Osteoblast (primary cell): Measurements from ENCODE around the gene DGKB. TPM values are rescaled to one million over a fixed set of nuclear protein-coding genes. Genes with fewer than 3 reads are reported as not detected.

ENCODE experiments used
- DNase-seq: peaks from one replicate; pipeline ENCODE4 v3.0.0; 2011; ENCODE audit warnings: low spot score, mixed read lengths; ENCODE audit not compliant: insufficient read length; ENCODE audit errors: missing footprints
- H2AFZ ChIP-seq: 2 replicates; pipeline ENCODE4 v1.6.0; 2011; ENCODE audit warnings: mild to moderate bottlenecking, low read length
- H3K27ac ChIP-seq: 2 replicates; pipeline ENCODE4 v1.5.1; 2011; ENCODE audit warnings: mild to moderate bottlenecking, low read depth, low read length, moderate library complexity
- H3K27me3 ChIP-seq: 2 replicates; pipeline ENCODE4 v1.6.0; 2012; ENCODE audit warnings: mild to moderate bottlenecking, control low read depth, inconsistent platforms, low read length, moderate library complexity; ENCODE audit not compliant: insufficient read depth
- H3K36me3 ChIP-seq: 2 replicates; pipeline ENCODE4 v1.5.1; 2011; ENCODE audit warnings: mild to moderate bottlenecking, low read length, control low read depth, moderate library complexity; ENCODE audit not compliant: insufficient read depth
- H3K4me1 ChIP-seq: 2 replicates; pipeline ENCODE4 v1.5.1; 2011; ENCODE audit warnings: mild to moderate bottlenecking, low read length, control low read depth, moderate library complexity; ENCODE audit not compliant: insufficient read depth
- H3K4me2 ChIP-seq: 2 replicates; pipeline ENCODE4 v1.6.0; 2011; ENCODE audit warnings: mild to moderate bottlenecking, low read length; ENCODE audit not compliant: insufficient read depth
- H3K4me3 ChIP-seq: fragments of 200-600 bp; sonication (generic); 3 replicates; pipeline ENCODE4 v1.5.1; 2012; ENCODE audit warnings: mild to moderate bottlenecking, low read length, inconsistent platforms; ENCODE audit not compliant: insufficient read depth
- H3K79me2 ChIP-seq: 2 replicates; pipeline ENCODE4 v1.6.0; 2012; ENCODE audit warnings: mild to moderate bottlenecking, low read length, control low read depth, inconsistent platforms; ENCODE audit not compliant: insufficient read depth
- H3K9me3 ChIP-seq: 2 replicates; pipeline ENCODE4 v1.5.1; 2011; ENCODE audit warnings: low read depth, low read length, control low read depth
- H4K20me1 ChIP-seq: 2 replicates; pipeline ENCODE4 v1.6.0; 2012; ENCODE audit warnings: mild to moderate bottlenecking, low read length, control low read depth; ENCODE audit not compliant: insufficient read depth
- CTCF ChIP-seq: IDR thresholded peaks from 2 replicates; pipeline ENCODE4 v1.5.1; 2011; ENCODE audit warnings: mild to moderate bottlenecking, low read depth, low read length, moderate library complexity; ENCODE audit errors: extremely low read depth
- total RNA-seq: library from RNA; depleted of rRNA; stranded (reverse); fragments of >200 nt; gene quantifications from 2 replicates; pipeline ENCODE4 v1.2.3, GENCODE V29; 2012

Gene DGKB
- total RNA-seq, 1 donor: 1.1 TPM

DNA sequence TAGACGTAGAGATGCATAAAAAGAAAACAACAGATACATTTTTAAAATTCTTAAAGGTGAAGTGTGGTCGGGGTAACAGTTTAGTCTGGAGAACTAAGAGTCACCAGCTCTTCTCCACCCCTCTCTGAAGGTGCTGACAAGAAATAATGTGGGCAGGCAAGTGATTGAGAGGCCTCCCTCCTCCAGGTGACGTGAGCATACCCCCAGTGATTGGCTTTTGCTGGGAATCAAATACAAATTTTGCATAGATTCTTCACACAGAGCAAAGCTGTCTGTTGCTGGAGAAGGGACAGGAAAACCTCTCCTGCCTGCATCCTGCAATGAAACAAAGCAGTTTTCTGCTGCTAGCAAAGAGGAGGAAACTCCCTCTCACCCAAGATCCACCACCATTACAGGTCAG, 115.0 kb downstream of the DGKB start:
- Histone ChIP-seq H3K4me2 (no peak overlapping the region), H3K9me3 (no peaks in the 10 kb centered on the region), H2AFZ (no peak overlapping the region), H3K4me1 (no peaks in the 10 kb centered on the region), H3K79me2 (no peaks in the 10 kb centered on the region), H3K36me3 (no peaks in the 10 kb centered on the region), H3K4me3 (no peak overlapping the region), H3K27ac (no peak overlapping the region), H4K20me1 (no peaks in the 10 kb centered on the region), H3K27me3 (no peaks in the 10 kb centered on the region)
- TF ChIP-seq CTCF: no peak
- no peak for DNase-seq

DNA sequence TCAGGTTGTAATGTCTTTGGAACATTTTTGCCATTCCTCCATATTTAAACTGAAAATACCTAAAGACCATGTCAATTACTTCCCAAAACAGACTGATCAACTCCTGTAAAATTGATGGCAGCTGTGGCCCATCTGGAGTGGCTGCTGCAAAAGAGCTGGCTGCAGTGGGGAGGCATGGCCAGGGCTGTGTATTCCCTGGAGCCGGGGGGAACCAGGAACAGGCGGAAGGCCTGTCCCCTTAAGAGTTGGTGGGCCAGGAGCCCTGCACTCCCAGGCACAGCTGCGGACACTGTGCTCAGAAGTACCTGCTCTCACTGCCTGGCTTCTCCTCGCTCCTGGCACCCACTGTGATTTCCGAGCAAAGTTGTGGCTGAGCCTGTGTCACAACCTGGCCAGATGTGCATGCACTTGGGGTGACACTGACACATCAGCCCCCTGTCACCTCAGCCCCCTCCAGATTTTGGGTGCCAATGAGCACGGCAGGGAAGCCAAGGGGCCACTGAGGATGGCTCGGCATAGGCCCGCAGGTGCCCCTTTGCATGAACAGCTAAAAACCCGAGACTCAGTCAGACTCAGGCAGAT, 116.1 kb downstream of the DGKB start:
- Histone ChIP-seq H3K9me3 (no peaks in the 10 kb centered on the region), H3K27ac (no peak overlapping the region), H3K4me1 (no peaks in the 10 kb centered on the region), H4K20me1 (no peaks in the 10 kb centered on the region), H2AFZ (no peak overlapping the region), H3K4me2 (no peak overlapping the region), H3K27me3 (no peaks in the 10 kb centered on the region), H3K79me2 (no peaks in the 10 kb centered on the region), H3K4me3 (no peak overlapping the region), H3K36me3 (no peaks in the 10 kb centered on the region)
- TF ChIP-seq CTCF: no peak
- peak; percentile 15 for DNase-seq

DNA sequence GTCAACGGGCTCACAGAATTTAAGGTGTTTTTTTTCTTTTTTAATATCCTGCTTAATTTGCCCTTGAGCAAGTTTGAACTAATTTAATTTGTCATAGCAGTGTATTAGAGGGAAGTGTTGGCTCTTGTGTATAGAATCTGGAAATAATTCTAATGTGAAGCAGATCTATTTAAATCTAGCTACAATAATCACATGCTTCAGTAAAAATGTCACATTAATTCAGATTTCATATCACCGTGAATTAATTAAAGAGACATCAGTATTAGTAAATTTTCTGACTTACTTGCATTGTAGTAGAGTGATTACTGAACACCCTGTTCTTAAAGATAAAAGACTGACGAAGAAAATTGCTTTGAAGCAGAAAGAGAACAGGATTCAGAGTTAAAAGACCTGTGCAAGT, 124.7 kb downstream of the DGKB start:
- no peak overlapping the region for H3K27ac ChIP-seq
- DNase-seq: no peak
- H3K36me3 ChIP-seq: no peaks in the 10 kb centered on the region

DNA sequence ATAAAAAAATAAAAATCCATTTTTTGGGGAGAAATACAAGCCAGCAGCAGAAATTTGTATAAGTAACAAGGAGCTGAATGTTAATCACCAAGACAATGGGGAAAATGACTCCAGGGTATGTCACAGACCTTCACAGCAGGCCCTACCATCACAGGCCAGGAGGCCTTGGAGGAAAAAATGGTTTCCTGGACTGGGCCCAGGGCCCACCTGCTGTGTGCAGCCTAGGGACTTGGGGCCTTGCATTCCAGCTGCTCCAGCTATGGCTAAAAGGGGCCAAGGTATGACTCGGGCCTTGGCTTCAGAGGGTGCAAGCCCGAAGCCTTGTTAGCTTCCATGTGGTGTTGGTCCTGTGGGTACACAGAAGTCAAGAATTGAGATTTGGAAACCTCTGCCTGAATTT, 126.3 kb downstream of the DGKB start:
- Histone ChIP-seq H3K79me2 (no peaks in the 10 kb centered on the region), H3K4me3 (no peak overlapping the region), H3K4me2 (no peak overlapping the region), H2AFZ (no peak overlapping the region), H3K4me1 (no peaks in the 10 kb centered on the region), H3K36me3 (no peaks in the 10 kb centered on the region), H3K9me3 (peaks cover 4% of the 10 kb centered on the region), H3K27ac (no peak overlapping the region), H4K20me1 (no peaks in the 10 kb centered on the region), H3K27me3 (no peaks in the 10 kb centered on the region)
- TF ChIP-seq CTCF: no peak
- DNase-seq: no peak

More for the DNA sequence above, 124.7 kb downstream of the DGKB start:
- peaks cover 4% of the 10 kb centered on the region for H3K9me3 ChIP-seq
- no peaks in the 10 kb centered on the region for H4K20me1 ChIP-seq
- H3K4me3 ChIP-seq: no peak overlapping the region
- H3K4me1 ChIP-seq: no peaks in the 10 kb centered on the region
- TF ChIP-seq CTCF: no peak
- no peak overlapping the region for H2AFZ ChIP-seq
- no peaks in the 10 kb centered on the region for H3K27me3 ChIP-seq
- H3K79me2 ChIP-seq: no peaks in the 10 kb centered on the region
- H3K4me2 ChIP-seq: no peak overlapping the region
